ENCODE measurements around the gene SYT9. TPM values are rescaled to one million over a fixed set of nuclear protein-coding genes. Genes with fewer than 3 reads are reported as not detected.

Gene SYT9
- total and polyA plus RNA-seq, 2 donors (not counting 3 experiments of a cell fraction or from before 2014, with no cell fraction given): 0.23 TPM; not detected in 1

- Histone ChIP-seq H3K4me3 (replicated peaks in 1 of 3; ENCODE audit: insufficient read depth in 1 of 3, low read depth in 1 of 3, low read length in 3 of 3) (no peak overlapping the region), H3K27ac (ENCODE audit: insufficient read depth, low read depth, low read length) (no peak overlapping the region), H3K4me2 (ENCODE audit: insufficient read depth, low read length) (no peak overlapping the region), H3K27me3 (ENCODE audit: control insufficient read depth in 2 of 2, insufficient read depth in 2 of 2, low read length in 2 of 2) (no peaks in the 10 kb centered on the region), H3K79me2 (ENCODE audit: control insufficient read depth, insufficient read depth, low read length) (no peaks in the 10 kb centered on the region), H3K9me3 (replicated peaks; ENCODE audit: control insufficient read depth, insufficient read depth, low read length) (no peaks in the 10 kb centered on the region), H3K9me1 (replicated peaks; ENCODE audit: control insufficient read depth, extremely low read depth, insufficient read depth, low read length) (no peaks in the 10 kb centered on the region), H4K20me1 (replicated peaks; ENCODE audit: control insufficient read depth, extremely low read depth, insufficient read depth, low read length) (no peaks in the 10 kb centered on the region), H3K36me3 (ENCODE audit: control insufficient read depth in 2 of 2, extremely low read depth in 1 of 2, insufficient read depth in 2 of 2, low read length in 2 of 2) (no peaks in the 10 kb centered on the region), H3K9ac (replicated peaks; ENCODE audit: extremely low read depth, insufficient read depth, low read length) (no peak overlapping the region), H3K4me1 (ENCODE audit: control insufficient read depth, extremely low read depth, insufficient read depth, low read length) (no peaks in the 10 kb centered on the region), H2AFZ (ENCODE audit: low read depth, low read length) (no peak overlapping the region)
- BruUV-seq (replicated peaks): no TSS peak
- intact Hi-C loops (cut with micrococcal nuclease) (no loop called here), dilution Hi-C loops (cut with MboI; ENCODE audit: extremely low pct_ligation_motif_present, low sequenced_read_pairs) (no loop called here)
- ChIA-PET CTCF (no interaction called here), POLR2A (no interaction called here)
- DNase-seq (ENCODE audit: low read depth, low spot score) (no peak), FAIRE-seq (no peak)
- TF ChIP-seq POLR2AphosphoS5 (IDR thresholded peaks at IDR 0.05; ENCODE audit: insufficient read depth, low read depth, low read length): no peak
- no peak for TF ChIP-seq FOS (IDR thresholded peaks at IDR 0.05; ENCODE audit: borderline replicate concordance, insufficient read depth, low read length)
- TF ChIP-seq, protein P1, sequence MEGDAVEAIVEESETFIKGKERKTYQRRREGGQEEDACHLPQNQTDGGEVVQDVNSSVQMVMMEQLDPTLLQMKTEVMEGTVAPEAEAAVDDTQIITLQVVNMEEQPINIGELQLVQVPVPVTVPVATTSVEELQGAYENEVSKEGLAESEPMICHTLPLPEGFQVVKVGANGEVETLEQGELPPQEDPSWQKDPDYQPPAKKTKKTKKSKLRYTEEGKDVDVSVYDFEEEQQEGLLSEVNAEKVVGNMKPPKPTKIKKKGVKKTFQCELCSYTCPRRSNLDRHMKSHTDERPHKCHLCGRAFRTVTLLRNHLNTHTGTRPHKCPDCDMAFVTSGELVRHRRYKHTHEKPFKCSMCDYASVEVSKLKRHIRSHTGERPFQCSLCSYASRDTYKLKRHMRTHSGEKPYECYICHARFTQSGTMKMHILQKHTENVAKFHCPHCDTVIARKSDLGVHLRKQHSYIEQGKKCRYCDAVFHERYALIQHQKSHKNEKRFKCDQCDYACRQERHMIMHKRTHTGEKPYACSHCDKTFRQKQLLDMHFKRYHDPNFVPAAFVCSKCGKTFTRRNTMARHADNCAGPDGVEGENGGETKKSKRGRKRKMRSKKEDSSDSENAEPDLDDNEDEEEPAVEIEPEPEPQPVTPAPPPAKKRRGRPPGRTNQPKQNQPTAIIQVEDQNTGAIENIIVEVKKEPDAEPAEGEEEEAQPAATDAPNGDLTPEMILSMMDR (IDR thresholded peaks at IDR 0.05; ENCODE audit: extremely low read depth in 1 of 2, insufficient read depth in 1 of 2, low read depth in 1 of 2, low read length in 2 of 2): no peak
- no peak for TF ChIP-seq MAX (IDR thresholded peaks at IDR 0.05; ENCODE audit: insufficient read depth, insufficient read length)
- no peak for TF ChIP-seq EZH2 (IDR thresholded peaks at IDR 0.05; ENCODE audit: borderline replicate concordance, low read depth, low read length, severe bottlenecking)
- no peak for TF ChIP-seq JUN (IDR thresholded peaks at IDR 0.05; ENCODE audit: borderline replicate concordance, insufficient read depth, insufficient read length, low read depth)
- no peak for TF ChIP-seq GATA2 (IDR thresholded peaks at IDR 0.05; ENCODE audit: insufficient read depth, insufficient read length, low read depth, low read length)
- no peak for TF ChIP-seq POLR2A (IDR thresholded peaks at IDR 0.05; ENCODE audit: low read depth, low read length)
- TF ChIP-seq MYC (IDR thresholded peaks at IDR 0.05; ENCODE audit: low read depth, low read length): no peak
Observed at GRCh38 chr11:7428196-7428595, 176.5 kb downstream of the SYT9 start.

Measured in endothelial cell of umbilical vein (primary cell).